Smooth muscle cell (in vitro differentiated cells): Measurements from ENCODE around the gene PANK4. TPM values are rescaled to one million over a fixed set of nuclear protein-coding genes. Genes with fewer than 3 reads are reported as not detected.

Source experiments
- DNase-seq: peaks from one replicate; lab custom pipeline; 2025; ENCODE audit not compliant: unreplicated experiment; lab: John Stamatoyannopoulos, UW
- H2AFZ ChIP-seq: fragments of 200-600 bp; sonication (generic); 2 replicates; pipeline ENCODE4 v1.6.0; 2016; ENCODE audit warnings: antibody characterized with exemption, low read depth, mild to moderate bottlenecking
- H3F3A ChIP-seq: fragments of 200-600 bp; sonication (generic); 2 replicates; pipeline ENCODE4 v1.6.0; 2017; ENCODE audit warnings: antibody characterized with exemption, low read depth
- H3K27ac ChIP-seq: fragments of 200-600 bp; sonication (generic); 2 replicates; pipeline ENCODE4 v1.5.1; 2016; ENCODE audit warnings: low read depth, mild to moderate bottlenecking
- H3K27me3 ChIP-seq: fragments of 200-600 bp; sonication (generic); 2 replicates; pipeline ENCODE4 v1.6.1; 2016; ENCODE audit warnings: low read depth, mild to moderate bottlenecking
- H3K36me3 ChIP-seq: fragments of 200-600 bp; sonication (generic); 2 replicates; pipeline ENCODE4 v1.5.1; 2016; ENCODE audit warnings: low read depth
- H3K4me1 ChIP-seq: fragments of 200-600 bp; sonication (generic); 2 replicates; pipeline ENCODE4 v1.5.1; 2016; ENCODE audit warnings: low read depth
- H3K4me2 ChIP-seq: fragments of 200-600 bp; sonication (generic); 2 replicates; pipeline ENCODE4 v1.6.0; 2016; ENCODE audit warnings: mild to moderate bottlenecking
- H3K4me3 ChIP-seq: fragments of 200-600 bp; sonication (generic); 2 replicates; pipeline ENCODE4 v1.5.1; 2016; ENCODE audit warnings: mild to moderate bottlenecking
- H3K79me2 ChIP-seq: fragments of 200-600 bp; sonication (generic); 2 replicates; pipeline ENCODE4 v1.6.0; 2016; ENCODE audit warnings: low read depth, mild to moderate bottlenecking
- H3K9ac ChIP-seq: fragments of 200-600 bp; sonication (generic); 2 replicates; pipeline ENCODE4 v1.6.0; 2016; ENCODE audit warnings: low read depth
- H3K9me3 ChIP-seq: fragments of 200-600 bp; sonication (generic); replicated peaks from 2 replicates; pipeline ENCODE4 v1.5.1; 2016; ENCODE audit warnings: low read depth
- H4K20me1 ChIP-seq: fragments of 200-600 bp; sonication (generic); 2 replicates; pipeline ENCODE4 v1.6.0; 2016; ENCODE audit warnings: low read depth
- CTCF ChIP-seq: fragments of 200-600 bp; sonication (generic); IDR thresholded peaks from 2 replicates; pipeline ENCODE4 v1.5.1; 2017; ENCODE audit warnings: borderline replicate concordance, mild to moderate bottlenecking, antibody characterized with exemption; ENCODE audit not compliant: insufficient read depth, poor library complexity, severe bottlenecking
- WGBS: methylation state at CpG from one replicate; pipeline ENCODE4 v1.1.7; 2016; ENCODE audit warnings: low lambda C conversion rate; 5-methylcytosine and 5-hydroxymethylcytosine counted together
- polyA plus RNA-seq: library from polyadenylated mRNA; unstranded; fragments of >200 nt; fragmentation: Nextera tagmentation; extraction: Ambion mirVana; gene quantifications from 2 replicates; pipeline ENCODE4 v1.2.1, GENCODE V29; 2016
- total RNA-seq: library from RNA; depleted of rRNA; stranded (reverse); fragments of >200 nt; gene quantifications from 2 replicates; pipeline ENCODE4 v1.2.3, GENCODE V29; 2014

Gene PANK4
- total and polyA plus RNA-seq, 2 experiments from 2014 or later, result 28.4 to 28.7 TPM

- H2AFZ ChIP-seq, result no peak overlapping the region
- TF ChIP-seq CTCF, result no peak
- DNase-seq, result no peak
Measured at GRCh38 chr1:2495546-2495945, 30.9 kb downstream of the PANK4 start.

DNA sequence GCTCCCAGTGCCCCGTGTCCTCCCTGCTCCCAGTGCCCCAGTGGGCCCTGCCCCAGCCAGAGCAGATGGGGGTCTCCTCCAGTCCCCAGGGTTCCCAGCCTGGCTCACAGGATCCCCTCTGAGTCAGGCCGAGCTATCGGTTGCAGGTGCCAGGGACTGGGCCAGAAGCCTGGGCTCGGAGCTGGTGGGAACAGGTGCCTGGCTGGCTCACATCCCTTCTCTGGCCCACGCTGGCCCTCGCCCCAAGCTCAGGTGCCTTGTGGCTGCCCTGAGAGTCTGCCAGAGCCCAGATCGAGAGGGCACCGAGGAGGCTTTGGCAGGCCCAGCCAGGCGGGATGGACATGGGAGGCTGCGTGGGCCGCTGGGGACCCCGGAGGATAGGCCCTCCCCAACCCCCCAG lies 31.4 kb downstream of the PANK4 start:
- Histone ChIP-seq H3K79me2 (no peaks in the 10 kb centered on the region), H3K27me3 (no peaks in the 10 kb centered on the region), H3F3A (no peaks in the 10 kb centered on the region), H3K36me3 (no peaks in the 10 kb centered on the region), H3K4me2 (no peak overlapping the region), H2AFZ (no peak overlapping the region), H4K20me1 (no peaks in the 10 kb centered on the region), H3K9me3 (no peaks in the 10 kb centered on the region), H3K4me1 (no peaks in the 10 kb centered on the region), H3K9ac (no peak overlapping the region), H3K27ac (no peak overlapping the region), H3K4me3 (no peak overlapping the region)
- TF ChIP-seq CTCF, result no peak
- no peak for DNase-seq
- 96% methylated on average over 12 of the region's 12 CpGs for WGBS

More at GRCh38 chr1:2495546-2495945, 30.9 kb downstream of the PANK4 start:
- 99% methylated on average over 7 of the region's 12 CpGs for WGBS
- no peak overlapping the region for H3K9ac ChIP-seq
- H4K20me1 ChIP-seq, result no peaks in the 10 kb centered on the region
- no peaks in the 10 kb centered on the region for H3K79me2 ChIP-seq
- H3K4me1 ChIP-seq, result no peaks in the 10 kb centered on the region
- H3K27me3 ChIP-seq, result no peaks in the 10 kb centered on the region
- H3F3A ChIP-seq, result no peaks in the 10 kb centered on the region
- H3K4me3 ChIP-seq, result no peak overlapping the region
- H3K4me2 ChIP-seq, result no peak overlapping the region
- H3K9me3 ChIP-seq, result no peaks in the 10 kb centered on the region
- H3K36me3 ChIP-seq, result no peaks in the 10 kb centered on the region
- no peak overlapping the region for H3K27ac ChIP-seq

GRCh38 chr1:2494323-2494693 lies 32.1 kb downstream of the PANK4 start:
- Histone ChIP-seq H3K9me3 (no peaks in the 10 kb centered on the region), H3K27ac (no peak overlapping the region), H3K4me1 (no peaks in the 10 kb centered on the region), H4K20me1 (no peaks in the 10 kb centered on the region), H3K79me2 (no peaks in the 10 kb centered on the region), H3K36me3 (no peaks in the 10 kb centered on the region), H2AFZ (no peak overlapping the region), H3K4me2 (no peak overlapping the region), H3K9ac (no peak overlapping the region), H3K4me3 (no peak overlapping the region), H3F3A (no peaks in the 10 kb centered on the region), H3K27me3 (no peaks in the 10 kb centered on the region)
- DNase-seq, result no peak
- WGBS, result 25% methylated on average over 18 of the region's 19 CpGs
- no peak for TF ChIP-seq CTCF

- Histone ChIP-seq H3K79me2 (no peaks in the 10 kb centered on the region), H3K4me2 (no peak overlapping the region), H3K4me3 (no peak overlapping the region), H3K36me3 (no peaks in the 10 kb centered on the region), H4K20me1 (no peaks in the 10 kb centered on the region), H2AFZ (no peak overlapping the region), H3K27me3 (no peaks in the 10 kb centered on the region), H3K27ac (no peak overlapping the region), H3F3A (no peaks in the 10 kb centered on the region), H3K4me1 (no peaks in the 10 kb centered on the region), H3K9me3 (no peaks in the 10 kb centered on the region), H3K9ac (no peak overlapping the region)
- no peak for DNase-seq
- 93% methylated on average over 20 of the region's 24 CpGs for WGBS
- no peak for TF ChIP-seq CTCF
Measured at GRCh38 chr1:2493691-2494322, 32.6 kb downstream of the PANK4 start.
